AG09319 (cell line): Measurements from ENCODE around the gene TM9SF1.
A peak's percentile ranks its signal among the peaks of the same experiment; 100 is the strongest.
"Not testable (repeated sequence)": the region's sequence is repeated elsewhere in the genome, so short reads cannot be mapped to it uniquely, and the experiment has no call there.

ENCODE experiments used
- DNase-seq: peaks from one replicate; pipeline ENCODE4 v3.0.0-alpha.2; 2010; ENCODE audit warnings: low read depth; ENCODE audit errors: extremely low read depth
- CTCF ChIP-seq: IDR thresholded peaks from 2 replicates; pipeline ENCODE4 v1.5.1; 2011; ENCODE audit warnings: low read depth, mild to moderate bottlenecking, inconsistent platforms, low read length, moderate library complexity

TM9SF1 gene

GRCh38 chr14:24219080-24219479 lies 23.8 kb upstream of the TM9SF1 start:
- no peak for DNase-seq
- TF ChIP-seq CTCF = no peak

- DNase-seq = not testable (repeated sequence)
Measured at GRCh38 chr14:24216876-24217275, 21.6 kb upstream of the TM9SF1 start.

GRCh38 chr14:24216345-24216699 lies 21.1 kb upstream of the TM9SF1 start:
- no peak for DNase-seq
- no peak for TF ChIP-seq CTCF

- TF ChIP-seq CTCF = peak; percentile 51
- DNase-seq = peak; percentile 67
Measured at GRCh38 chr14:24215495-24216344, 20.5 kb upstream of the TM9SF1 start, which contains the start of gene MDP1. Gene MDP1, minus strand, starts transcription at chr14:24216066. Its CDS starts 111 bp downstream, at chr14:24215955.

GRCh38 chr14:24213866-24214662 lies 18.8 kb upstream of the TM9SF1 start:
- DNase-seq = no peak
- TF ChIP-seq CTCF = no peak

GRCh38 chr14:24212924-24213865 lies 18.0 kb upstream of the TM9SF1 start, which contains the start of gene CHMP4A:
Gene CHMP4A, minus strand, starts transcription at chr14:24213488. Its CDS starts 49 bp downstream, at chr14:24213439.
- DNase-seq = peak; percentile 94
- peak; percentile 4 for TF ChIP-seq CTCF

GRCh38 chr14:24211311-24211710 lies 16.1 kb upstream of the TM9SF1 start:
- no peak for DNase-seq
- no peak for TF ChIP-seq CTCF
